ENCODE measurements around the gene CPD. TPM values are rescaled to one million over a fixed set of nuclear protein-coding genes. Genes with fewer than 3 reads are reported as not detected.

CPD gene
- polyA plus RNA-seq, 1 of the 3 experiments (the other 2 are of a cell fraction) = 12.5 TPM

DNA sequence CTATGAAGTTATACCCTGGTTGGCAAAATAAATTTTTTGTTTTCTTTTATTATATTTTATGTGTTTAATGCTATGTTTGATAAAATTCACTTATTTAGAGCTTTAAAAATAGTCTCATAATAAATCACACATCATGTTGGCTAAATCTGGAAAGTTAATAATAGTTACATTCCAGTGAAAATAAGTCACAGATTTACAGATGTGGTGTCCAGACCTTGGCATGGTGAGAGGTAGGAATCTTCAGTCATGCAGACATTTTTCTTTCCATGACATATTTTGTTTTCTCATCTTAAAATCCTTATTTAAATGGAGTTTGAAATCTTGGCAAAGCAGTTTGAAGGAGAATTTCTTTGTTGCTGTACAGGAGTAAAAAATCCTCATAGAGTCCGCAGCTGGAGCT is 50.4 kb downstream of the CPD start (continued):
- TF ChIP-seq RAD21 (IDR thresholded peaks at IDR 0.05; ENCODE audit: low read length) = no peak
- TF ChIP-seq TCF12 (IDR thresholded peaks at IDR 0.05) = peak; percentile 63

DNA sequence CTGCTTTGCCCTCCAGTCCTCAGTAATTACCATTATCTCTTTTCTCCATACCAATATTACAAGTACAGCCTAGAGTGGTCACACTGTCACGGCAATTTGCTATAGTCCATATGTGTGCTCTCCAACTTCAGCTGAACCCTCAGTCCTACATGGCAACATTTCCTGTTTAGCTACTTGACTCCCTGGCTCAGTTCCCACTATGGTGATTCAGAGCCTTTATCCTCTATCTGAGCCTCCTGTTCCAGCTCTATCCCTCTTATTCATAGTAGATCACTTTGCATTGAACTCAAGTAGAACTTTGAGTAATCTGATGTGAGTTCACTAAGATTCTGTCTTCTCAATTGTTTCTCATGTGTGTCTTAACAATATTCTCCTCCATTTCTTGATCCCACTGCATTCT is 54.8 kb downstream of the CPD start:
- Histone ChIP-seq H3K36me3 (replicated peaks in 1 of 2; ENCODE audit: control insufficient read depth in 1 of 2, insufficient read depth in 2 of 2, low read length in 1 of 2) (peaks cover 22 to 34% of the 10 kb centered on the region in 2 experiments), H4K20me1 (ENCODE audit: insufficient read depth) (no peaks in the 10 kb centered on the region), H3K79me2 (ENCODE audit: insufficient read depth) (no peaks in the 10 kb centered on the region), H3K4me1 (ENCODE audit: control insufficient read depth in 1 of 2, insufficient read depth in 2 of 2, low read depth in 1 of 2, low read length in 1 of 2) (peaks cover 0 to 10% of the 10 kb centered on the region in 2 experiments; a peak in 1 of 4 replicates), H2AFZ (ENCODE audit: low read depth) (no peak overlapping the region), H3K27me3 (ENCODE audit: insufficient read depth) (no peaks in the 10 kb centered on the region), H3F3A (replicated peaks; ENCODE audit: insufficient read depth) (peaks cover 18% of the 10 kb centered on the region), H3K4me2 (no peak overlapping the region), H3K27ac (ENCODE audit: low read depth in 2 of 2, low read length in 1 of 2) (peak overlapping the region in 1 of 2 experiments; percentile 67; a peak in 2 of 4 replicates), H3K9me2 (no peaks in the 10 kb centered on the region), H3K9ac (no peak overlapping the region), H3K9me3 (no peaks in the 10 kb centered on the region), H3K4me3 (ENCODE audit: low read depth in 2 of 2, low read length in 1 of 2) (no peak overlapping the region)
- TF ChIP-seq GABPA (IDR thresholded peaks at IDR 0.05; ENCODE audit: low read depth) = no peak
- no peak for TF ChIP-seq EZH2phosphoT487 (IDR thresholded peaks at IDR 0.05; ENCODE audit: borderline replicate concordance, low read depth)
- TF ChIP-seq, protein P1, sequence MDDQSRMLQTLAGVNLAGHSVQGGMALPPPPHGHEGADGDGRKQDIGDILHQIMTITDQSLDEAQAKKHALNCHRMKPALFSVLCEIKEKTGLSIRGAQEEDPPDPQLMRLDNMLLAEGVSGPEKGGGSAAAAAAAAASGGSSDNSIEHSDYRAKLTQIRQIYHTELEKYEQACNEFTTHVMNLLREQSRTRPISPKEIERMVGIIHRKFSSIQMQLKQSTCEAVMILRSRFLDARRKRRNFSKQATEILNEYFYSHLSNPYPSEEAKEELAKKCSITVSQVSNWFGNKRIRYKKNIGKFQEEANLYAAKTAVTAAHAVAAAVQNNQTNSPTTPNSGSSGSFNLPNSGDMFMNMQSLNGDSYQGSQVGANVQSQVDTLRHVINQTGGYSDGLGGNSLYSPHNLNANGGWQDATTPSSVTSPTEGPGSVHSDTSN (IDR thresholded peaks at IDR 0.05) = peak; percentile 26; the same call in 1 of the 2 replicates
- TF ChIP-seq SMC3 (IDR thresholded peaks at IDR 0.05; ENCODE audit: low read depth, low read length) = no peak
- no peak for TF ChIP-seq SIN3A (IDR thresholded peaks at IDR 0.05; ENCODE audit: borderline replicate concordance, low read depth, low read length)
- TF ChIP-seq, protein P2, sequence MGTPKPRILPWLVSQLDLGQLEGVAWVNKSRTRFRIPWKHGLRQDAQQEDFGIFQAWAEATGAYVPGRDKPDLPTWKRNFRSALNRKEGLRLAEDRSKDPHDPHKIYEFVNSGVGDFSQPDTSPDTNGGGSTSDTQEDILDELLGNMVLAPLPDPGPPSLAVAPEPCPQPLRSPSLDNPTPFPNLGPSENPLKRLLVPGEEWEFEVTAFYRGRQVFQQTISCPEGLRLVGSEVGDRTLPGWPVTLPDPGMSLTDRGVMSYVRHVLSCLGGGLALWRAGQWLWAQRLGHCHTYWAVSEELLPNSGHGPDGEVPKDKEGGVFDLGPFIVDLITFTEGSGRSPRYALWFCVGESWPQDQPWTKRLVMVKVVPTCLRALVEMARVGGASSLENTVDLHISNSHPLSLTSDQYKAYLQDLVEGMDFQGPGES (IDR thresholded peaks at IDR 0.05; ENCODE audit: low read depth, low read length) = no peak
- TF ChIP-seq, protein P3, sequence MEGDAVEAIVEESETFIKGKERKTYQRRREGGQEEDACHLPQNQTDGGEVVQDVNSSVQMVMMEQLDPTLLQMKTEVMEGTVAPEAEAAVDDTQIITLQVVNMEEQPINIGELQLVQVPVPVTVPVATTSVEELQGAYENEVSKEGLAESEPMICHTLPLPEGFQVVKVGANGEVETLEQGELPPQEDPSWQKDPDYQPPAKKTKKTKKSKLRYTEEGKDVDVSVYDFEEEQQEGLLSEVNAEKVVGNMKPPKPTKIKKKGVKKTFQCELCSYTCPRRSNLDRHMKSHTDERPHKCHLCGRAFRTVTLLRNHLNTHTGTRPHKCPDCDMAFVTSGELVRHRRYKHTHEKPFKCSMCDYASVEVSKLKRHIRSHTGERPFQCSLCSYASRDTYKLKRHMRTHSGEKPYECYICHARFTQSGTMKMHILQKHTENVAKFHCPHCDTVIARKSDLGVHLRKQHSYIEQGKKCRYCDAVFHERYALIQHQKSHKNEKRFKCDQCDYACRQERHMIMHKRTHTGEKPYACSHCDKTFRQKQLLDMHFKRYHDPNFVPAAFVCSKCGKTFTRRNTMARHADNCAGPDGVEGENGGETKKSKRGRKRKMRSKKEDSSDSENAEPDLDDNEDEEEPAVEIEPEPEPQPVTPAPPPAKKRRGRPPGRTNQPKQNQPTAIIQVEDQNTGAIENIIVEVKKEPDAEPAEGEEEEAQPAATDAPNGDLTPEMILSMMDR (IDR thresholded peaks at IDR 0.05) = no peak
- no peak for TF ChIP-seq CHD2 (IDR thresholded peaks at IDR 0.05; ENCODE audit: low read length, partially characterized antibody)
- TF ChIP-seq TAF1 (IDR thresholded peaks at IDR 0.05; ENCODE audit: borderline replicate concordance, low read depth, low read length) = peak; percentile 32; the same call in 1 of the 2 replicates
- TF ChIP-seq RCOR1 (IDR thresholded peaks at IDR 0.05; ENCODE audit: low read length) = no peak
- TF ChIP-seq, protein P4, sequence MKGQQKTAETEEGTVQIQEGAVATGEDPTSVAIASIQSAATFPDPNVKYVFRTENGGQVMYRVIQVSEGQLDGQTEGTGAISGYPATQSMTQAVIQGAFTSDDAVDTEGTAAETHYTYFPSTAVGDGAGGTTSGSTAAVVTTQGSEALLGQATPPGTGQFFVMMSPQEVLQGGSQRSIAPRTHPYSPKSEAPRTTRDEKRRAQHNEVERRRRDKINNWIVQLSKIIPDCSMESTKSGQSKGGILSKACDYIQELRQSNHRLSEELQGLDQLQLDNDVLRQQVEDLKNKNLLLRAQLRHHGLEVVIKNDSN (IDR thresholded peaks at IDR 0.05; ENCODE audit: borderline replicate concordance, low read depth) = no peak
- peak; percentile 61; the same call in 1 of the 2 replicates for TF ChIP-seq JUND (IDR thresholded peaks at IDR 0.05)
- no peak for TF ChIP-seq NRF1 (IDR thresholded peaks at IDR 0.05; ENCODE audit: low read depth, low read length)
- TF ChIP-seq TCF12 (IDR thresholded peaks at IDR 0.05) = peak; percentile 51; the same call in 1 of the 2 replicates
- peak; percentile 53; the same call in 1 of the 2 replicates for TF ChIP-seq FOSL2 (IDR thresholded peaks at IDR 0.05; ENCODE audit: borderline replicate concordance, low read depth)
- peak; percentile 89 for TF ChIP-seq NFIC (IDR thresholded peaks at IDR 0.05; ENCODE audit: borderline replicate concordance)
- TF ChIP-seq ELF1 (IDR thresholded peaks at IDR 0.05) = 0 out of 2 replicates have a peak, but pooled peaks have one; percentile 37
- 56% methylated on average over 1 of the region's 1 CpG for WGBS (ENCODE audit: low lambda C conversion rate)
- DNase-seq = no peak
- ChIA-PET CTCF (interaction anchor here (0.6 to 2.1 kb wide), 4 partner anchors 14 to 472 kb away, joined by 3 to 6 read pairs (median 3); partner anchors contain the start of gene GOSR1), POLR2A (no interaction called here)
